Osteocyte (in vitro differentiated cells): ENCODE data around the gene VDAC2. TPM values are rescaled to one million over a fixed set of nuclear protein-coding genes. Genes with fewer than 3 reads are reported as not detected.
"Not testable (repeated sequence)": the region's sequence is repeated elsewhere in the genome, so short reads cannot be mapped to it uniquely, and the experiment has no call there.

Source experiments
- DNase-seq: peaks from one replicate; pipeline ENCODE4 v3.0.0; 2021; ENCODE audit warnings: mixed read lengths; ENCODE audit not compliant: unreplicated experiment; ENCODE audit errors: extremely low spot score
- H3K27ac Mint-ChIP-seq: one replicate; pipeline ENCODE4 v1.8.0; 2021; ENCODE audit warnings: mild to moderate bottlenecking, mixed read lengths; ENCODE audit not compliant: unreplicated experiment
- H3K27me3 Mint-ChIP-seq: one replicate; pipeline ENCODE4 v1.8.0; 2021; ENCODE audit warnings: mixed read lengths; ENCODE audit not compliant: unreplicated experiment
- H3K36me3 Mint-ChIP-seq: one replicate; pipeline ENCODE4 v1.8.0; 2021; ENCODE audit warnings: mixed read lengths; ENCODE audit not compliant: unreplicated experiment
- H3K4me1 Mint-ChIP-seq: one replicate; pipeline ENCODE4 v1.8.0; 2021; ENCODE audit warnings: mixed read lengths; ENCODE audit not compliant: unreplicated experiment
- H3K4me3 Mint-ChIP-seq: one replicate; pipeline ENCODE4 v1.8.0; 2021; ENCODE audit warnings: mild to moderate bottlenecking, moderate library complexity, mixed read lengths; ENCODE audit not compliant: unreplicated experiment
- H3K9me3 Mint-ChIP-seq: one replicate; pipeline ENCODE4 v1.8.0; 2021; ENCODE audit warnings: mixed read lengths; ENCODE audit not compliant: unreplicated experiment
- total RNA-seq: library from RNA; stranded (reverse); gene quantifications from 2 replicates; pipeline ENCODE4 v1.2.1, GENCODE V29; 2021
- TF ChIP-seq, protein P1 (sequence below): fragments of 200-600 bp; sonication (generic); IDR thresholded peaks from 2 replicates; pipeline ENCODE4 v1.5.0; 2021; ENCODE audit warnings: antibody characterized with exemption, mild to moderate bottlenecking, moderate library complexity

VDAC2 gene
- total RNA-seq, 1 donor from 2014 or later = 130 TPM

- Mint-ChIP-seq H3K4me3 (peak overlapping the region; percentile 99), H3K9me3 (no peaks in the 10 kb centered on the region), H3K36me3 (peaks cover 10% of the 10 kb centered on the region), H3K4me1 (peaks cover 25% of the 10 kb centered on the region), H3K27me3 (no peaks in the 10 kb centered on the region), H3K27ac (peak overlapping the region; percentile 100)
- TF ChIP-seq, protein P1, sequence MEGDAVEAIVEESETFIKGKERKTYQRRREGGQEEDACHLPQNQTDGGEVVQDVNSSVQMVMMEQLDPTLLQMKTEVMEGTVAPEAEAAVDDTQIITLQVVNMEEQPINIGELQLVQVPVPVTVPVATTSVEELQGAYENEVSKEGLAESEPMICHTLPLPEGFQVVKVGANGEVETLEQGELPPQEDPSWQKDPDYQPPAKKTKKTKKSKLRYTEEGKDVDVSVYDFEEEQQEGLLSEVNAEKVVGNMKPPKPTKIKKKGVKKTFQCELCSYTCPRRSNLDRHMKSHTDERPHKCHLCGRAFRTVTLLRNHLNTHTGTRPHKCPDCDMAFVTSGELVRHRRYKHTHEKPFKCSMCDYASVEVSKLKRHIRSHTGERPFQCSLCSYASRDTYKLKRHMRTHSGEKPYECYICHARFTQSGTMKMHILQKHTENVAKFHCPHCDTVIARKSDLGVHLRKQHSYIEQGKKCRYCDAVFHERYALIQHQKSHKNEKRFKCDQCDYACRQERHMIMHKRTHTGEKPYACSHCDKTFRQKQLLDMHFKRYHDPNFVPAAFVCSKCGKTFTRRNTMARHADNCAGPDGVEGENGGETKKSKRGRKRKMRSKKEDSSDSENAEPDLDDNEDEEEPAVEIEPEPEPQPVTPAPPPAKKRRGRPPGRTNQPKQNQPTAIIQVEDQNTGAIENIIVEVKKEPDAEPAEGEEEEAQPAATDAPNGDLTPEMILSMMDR = no peak
- no peak for DNase-seq
Observed at GRCh38 chr10:75209086-75209920, 1.3 kb upstream of the VDAC2 start.

- peak overlapping the region; percentile 99 for H3K4me3 Mint-ChIP-seq
- H3K9me3 Mint-ChIP-seq = no peaks in the 10 kb centered on the region
- H3K4me1 Mint-ChIP-seq = peaks cover 25% of the 10 kb centered on the region
- TF ChIP-seq, protein P1 = no peak
- DNase-seq = peak; percentile 85
- H3K27ac Mint-ChIP-seq = peak overlapping the region; percentile 100
- no peaks in the 10 kb centered on the region for H3K27me3 Mint-ChIP-seq
- H3K36me3 Mint-ChIP-seq = peaks cover 10% of the 10 kb centered on the region
Observed at GRCh38 chr10:75209921-75210281, 695 bp upstream of the VDAC2 start.

- H3K27me3 Mint-ChIP-seq = no peaks in the 10 kb centered on the region
- peaks cover 13% of the 10 kb centered on the region for H3K36me3 Mint-ChIP-seq
- no peaks in the 10 kb centered on the region for H3K9me3 Mint-ChIP-seq
- H3K27ac Mint-ChIP-seq = peak overlapping the region; percentile 92
- peak overlapping the region; percentile 99 for H3K4me3 Mint-ChIP-seq
- H3K4me1 Mint-ChIP-seq = peaks cover 28% of the 10 kb centered on the region
- DNase-seq = no peak
- TF ChIP-seq, protein P1 = no peak
Observed at GRCh38 chr10:75211007-75211691, 553 bp downstream of the VDAC2 start.

DNA sequence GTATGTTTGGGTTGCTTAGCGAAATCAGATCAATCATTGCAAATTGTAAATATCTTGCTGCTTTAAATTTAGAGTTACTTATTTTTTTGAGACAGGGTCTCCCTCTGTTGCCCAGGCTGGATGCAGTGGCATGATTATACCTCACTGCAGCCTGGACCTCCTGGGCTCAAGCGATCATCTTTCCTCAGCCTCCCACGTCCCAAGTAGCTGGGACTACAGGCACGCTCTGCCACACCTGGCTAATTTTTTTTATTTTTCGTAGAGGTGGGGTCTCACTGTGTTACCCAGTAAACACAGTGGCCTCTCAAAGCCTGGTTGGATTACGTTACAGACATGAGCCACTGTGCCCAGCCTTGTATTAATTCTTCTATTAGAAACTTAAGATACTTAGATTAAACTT is 1.7 kb downstream of the VDAC2 start:
- H3K4me3 Mint-ChIP-seq = peak overlapping the region; percentile 99
- H3K36me3 Mint-ChIP-seq = peaks cover 19% of the 10 kb centered on the region
- H3K9me3 Mint-ChIP-seq = no peaks in the 10 kb centered on the region
- TF ChIP-seq, protein P1 = no peak
- no peak for DNase-seq
- H3K4me1 Mint-ChIP-seq = peaks cover 30% of the 10 kb centered on the region
- H3K27me3 Mint-ChIP-seq = no peaks in the 10 kb centered on the region
- peak overlapping the region; percentile 92 for H3K27ac Mint-ChIP-seq

DNA sequence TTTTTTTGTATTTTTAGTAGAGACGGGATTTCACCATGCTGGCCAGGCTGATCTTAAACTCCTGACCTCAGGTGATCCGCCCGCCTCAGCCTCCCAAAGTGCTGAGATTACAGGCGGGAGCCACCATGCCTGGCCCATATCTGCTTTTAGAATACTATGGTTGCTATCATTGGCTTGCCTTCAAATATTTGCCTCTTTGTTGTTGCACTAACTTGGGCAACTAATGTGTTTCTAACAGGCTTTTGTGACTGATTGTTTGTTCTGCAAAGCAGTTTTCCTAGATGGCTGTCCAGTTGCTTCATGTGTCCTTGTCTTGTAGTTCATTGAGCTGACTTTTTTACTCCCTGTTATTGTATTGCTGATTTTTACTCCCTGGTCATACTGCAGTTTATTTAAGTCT is 9.7 kb downstream of the VDAC2 start:
- H3K4me3 Mint-ChIP-seq = no peak overlapping the region
- no peaks in the 10 kb centered on the region for H3K27me3 Mint-ChIP-seq
- no peak overlapping the region for H3K27ac Mint-ChIP-seq
- H3K4me1 Mint-ChIP-seq = peaks cover 27% of the 10 kb centered on the region
- peaks cover 55% of the 10 kb centered on the region for H3K36me3 Mint-ChIP-seq
- TF ChIP-seq, protein P1 = no peak
- no peak for DNase-seq
- H3K9me3 Mint-ChIP-seq = no peaks in the 10 kb centered on the region

DNA sequence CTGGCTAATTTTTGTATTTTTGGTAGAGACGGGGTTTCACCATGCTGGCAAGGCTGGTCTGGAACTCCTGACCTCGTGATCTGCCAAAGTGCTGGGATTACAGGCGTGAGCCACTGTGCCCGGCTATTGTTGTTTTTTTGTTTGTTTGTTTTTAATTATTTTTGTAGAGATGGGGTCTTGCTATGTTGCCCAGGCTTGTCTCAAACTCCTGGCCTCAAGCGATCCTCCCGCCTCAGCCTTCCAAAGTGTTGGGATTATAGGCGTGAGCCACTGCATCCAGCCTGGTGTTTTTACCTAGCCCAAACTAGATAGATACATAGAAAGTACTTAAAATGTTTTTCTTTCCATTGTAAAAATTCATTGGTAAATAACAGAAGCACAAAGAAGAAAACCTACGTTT is 10.9 kb downstream of the VDAC2 start:
- DNase-seq, H3K27ac Mint-ChIP-seq, H3K27me3 Mint-ChIP-seq, H3K4me3 Mint-ChIP-seq, H3K9me3 Mint-ChIP-seq: not testable (repeated sequence)
- Mint-ChIP-seq H3K4me1 (peaks cover 37% of the 10 kb centered on the region), H3K36me3 (peaks cover 49% of the 10 kb centered on the region)
